Measurements from ENCODE around the gene HIP1R.

Gene HIP1R

DNA sequence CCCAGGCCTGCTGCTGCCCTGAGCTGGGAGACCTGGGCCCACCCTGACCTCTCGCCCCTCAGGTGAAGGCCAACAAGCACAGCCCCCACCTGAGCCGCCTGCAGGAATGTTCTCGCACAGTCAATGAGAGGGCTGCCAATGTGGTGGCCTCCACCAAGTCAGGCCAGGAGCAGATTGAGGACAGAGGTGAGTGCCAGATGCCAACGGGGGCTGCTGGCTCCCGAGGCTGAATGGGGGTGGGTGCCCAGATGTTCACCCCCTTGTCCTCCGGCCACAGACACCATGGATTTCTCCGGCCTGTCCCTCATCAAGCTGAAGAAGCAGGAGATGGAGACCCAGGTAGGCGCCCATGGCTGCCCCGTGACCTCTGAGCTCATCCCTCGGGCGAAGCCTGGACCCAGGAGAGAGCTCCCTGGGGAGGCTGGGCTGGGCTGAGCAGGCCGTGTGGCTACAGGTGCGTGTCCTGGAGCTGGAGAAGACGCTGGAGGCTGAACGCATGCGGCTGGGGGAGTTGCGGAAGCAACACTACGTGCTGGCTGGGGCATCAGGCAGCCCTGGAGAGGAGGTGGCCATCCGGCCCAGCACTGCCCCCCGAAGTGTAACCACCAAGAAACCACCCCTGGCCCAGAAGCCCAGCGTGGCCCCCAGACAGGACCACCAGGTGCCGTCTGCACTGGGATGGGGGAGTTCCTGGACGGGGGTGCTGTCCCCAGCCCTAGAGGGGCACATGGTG, 25.8 kb downstream of the HIP1R start:
- no peak for DNase-seq

DNA sequence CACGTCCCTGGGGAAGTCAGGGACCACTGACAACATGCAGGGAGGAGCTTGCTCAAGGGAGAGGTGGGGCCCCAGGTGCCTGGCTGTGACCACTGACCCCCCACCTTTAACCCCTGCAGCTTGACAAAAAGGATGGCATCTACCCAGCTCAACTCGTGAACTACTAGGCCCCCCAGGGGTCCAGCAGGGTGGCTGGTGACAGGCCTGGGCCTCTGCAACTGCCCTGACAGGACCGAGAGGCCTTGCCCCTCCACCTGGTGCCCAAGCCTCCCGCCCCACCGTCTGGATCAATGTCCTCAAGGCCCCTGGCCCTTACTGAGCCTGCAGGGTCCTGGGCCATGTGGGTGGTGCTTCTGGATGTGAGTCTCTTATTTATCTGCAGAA, 26.3 kb downstream of the HIP1R start:
- no peak for DNase-seq

- no peak for DNase-seq
Measured at GRCh38 chr12:122862110-122862634, 26.9 kb downstream of the HIP1R start.

DNA sequence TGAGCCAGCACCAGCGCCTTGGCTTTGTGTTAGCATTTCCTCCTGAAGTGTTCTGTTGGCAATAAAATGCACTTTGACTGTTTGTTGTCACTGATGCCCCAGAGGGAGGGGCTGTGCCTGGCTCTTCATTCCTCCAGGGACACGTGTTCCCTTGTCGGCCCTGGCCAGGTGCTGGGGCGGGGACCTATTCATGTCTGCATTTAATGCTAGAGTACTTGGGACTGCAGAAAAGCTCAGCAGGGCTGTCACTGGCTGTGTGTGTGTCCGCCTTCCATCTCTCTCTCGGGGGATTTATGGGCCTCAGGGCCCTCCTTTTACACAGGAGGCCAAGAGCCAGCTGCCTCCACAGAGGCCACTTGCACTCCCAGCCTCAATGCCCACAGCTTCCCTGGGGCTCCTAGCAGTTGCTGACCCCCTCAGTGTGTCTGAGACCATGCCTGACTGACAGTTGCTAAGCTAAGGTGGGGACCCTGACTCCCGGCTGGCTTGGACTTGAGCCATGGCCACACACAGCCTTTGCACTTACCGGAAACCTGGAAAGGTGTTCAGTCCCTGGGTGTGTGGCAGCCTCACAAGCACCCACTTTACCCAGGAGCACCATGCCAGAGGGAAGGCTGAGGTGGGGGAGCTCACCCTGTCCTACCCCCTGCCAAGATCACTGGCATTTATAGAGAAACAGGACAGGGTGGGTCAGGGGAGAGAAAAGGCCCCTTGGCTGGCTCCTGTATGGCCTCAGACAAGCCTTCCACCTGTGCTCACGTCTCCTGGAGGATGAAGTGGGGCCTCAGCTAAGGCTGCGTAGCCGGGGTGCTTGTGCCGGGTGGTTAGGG, 27.8 kb downstream of the HIP1R start:
- peak; percentile 96 for DNase-seq

DNA sequence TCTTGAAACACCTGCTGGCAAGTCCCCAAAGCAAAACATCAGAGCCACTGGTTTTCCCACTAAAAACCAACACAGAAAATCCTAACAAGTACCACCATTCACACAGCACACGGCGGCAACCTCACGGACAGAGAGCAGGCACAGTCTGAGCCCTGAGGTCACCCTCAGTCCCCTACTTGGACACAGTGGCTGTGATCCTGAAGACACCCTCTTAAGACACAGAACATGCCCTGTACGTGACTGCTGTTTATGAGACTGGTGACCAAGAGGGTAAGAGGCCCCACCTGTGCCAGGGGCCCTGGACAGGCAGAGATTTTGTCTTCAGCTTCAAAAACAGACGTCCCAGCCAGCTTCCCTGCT, 29.6 kb downstream of the HIP1R start:
- no peak for DNase-seq

- DNase-seq: peak; percentile 86
Measured at GRCh38 chr12:122865268-122866231, 30.3 kb downstream of the HIP1R start.

- DNase-seq: no peak
Measured at GRCh38 chr12:122866379-122866778, 31.1 kb downstream of the HIP1R start.

DNA sequence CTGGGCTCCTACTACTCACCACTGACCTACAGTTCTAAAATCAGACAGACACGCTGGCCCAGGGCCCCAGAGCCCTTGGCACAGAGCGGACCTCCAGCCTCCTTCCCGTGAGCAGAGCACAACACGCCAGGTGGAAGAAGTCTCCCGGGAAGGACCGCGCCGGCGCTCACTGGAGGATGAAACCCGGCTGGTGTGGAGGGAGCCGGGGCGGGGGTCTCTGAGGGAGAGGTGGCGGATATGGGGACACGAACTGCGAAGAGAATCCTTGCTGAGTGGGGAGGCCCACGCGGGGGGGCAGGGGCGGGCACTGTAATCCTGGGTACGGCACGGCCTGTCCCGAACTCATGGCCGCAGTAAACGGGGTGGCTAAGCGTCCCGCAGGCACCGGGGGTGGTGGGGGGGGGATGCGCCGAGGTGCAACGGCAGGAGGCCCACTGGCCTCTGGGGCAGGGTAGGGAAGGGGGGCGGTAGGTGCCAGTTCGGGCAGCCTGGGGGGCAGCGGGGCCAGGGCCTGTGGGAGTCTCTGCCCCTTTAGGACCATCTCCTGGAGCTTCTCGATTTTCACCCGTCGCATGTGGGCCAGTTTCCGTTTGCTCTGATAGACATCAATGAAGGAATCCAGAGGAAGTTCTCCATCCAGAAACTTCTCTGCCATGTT, 31.8 kb downstream of the HIP1R start:
- DNase-seq: no peak

DNA sequence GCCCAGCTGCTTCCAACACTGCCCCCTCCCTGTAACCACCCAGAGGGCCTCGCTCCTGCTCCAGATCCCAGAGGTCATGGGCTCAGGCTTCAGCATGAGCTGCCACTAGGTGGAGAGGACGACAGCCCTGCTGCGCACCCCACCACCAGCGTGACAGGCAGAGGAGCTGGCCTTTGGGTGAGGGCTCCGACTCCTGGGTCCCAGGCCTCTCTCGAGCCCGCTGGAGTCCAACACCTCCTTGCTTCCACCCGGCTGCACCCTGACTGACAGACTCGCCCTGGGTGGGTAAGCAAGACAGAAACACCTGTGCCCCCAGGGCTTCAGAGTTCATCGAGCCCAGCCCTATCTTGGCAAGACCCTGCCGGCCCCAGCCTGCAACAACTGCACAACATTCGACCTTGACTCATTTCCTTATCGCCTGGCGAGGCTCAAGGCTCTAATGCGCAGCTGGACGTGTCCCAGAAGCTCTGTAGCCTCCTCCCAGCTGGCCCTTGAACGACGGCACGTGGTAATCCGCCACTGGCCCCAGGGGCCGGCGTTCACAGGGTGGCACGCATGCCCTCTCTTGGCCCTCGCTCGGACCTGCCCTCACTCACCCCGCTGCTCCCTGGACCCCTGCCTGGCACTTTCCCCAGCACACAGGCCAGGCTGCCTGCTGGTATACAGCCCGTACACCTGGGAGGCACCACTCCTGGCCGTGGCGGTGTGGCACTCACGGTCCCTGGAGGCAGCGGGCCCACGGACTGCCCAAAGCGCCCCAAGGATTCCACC, 32.6 kb downstream of the HIP1R start:
- DNase-seq: peak; percentile 51

DNA sequence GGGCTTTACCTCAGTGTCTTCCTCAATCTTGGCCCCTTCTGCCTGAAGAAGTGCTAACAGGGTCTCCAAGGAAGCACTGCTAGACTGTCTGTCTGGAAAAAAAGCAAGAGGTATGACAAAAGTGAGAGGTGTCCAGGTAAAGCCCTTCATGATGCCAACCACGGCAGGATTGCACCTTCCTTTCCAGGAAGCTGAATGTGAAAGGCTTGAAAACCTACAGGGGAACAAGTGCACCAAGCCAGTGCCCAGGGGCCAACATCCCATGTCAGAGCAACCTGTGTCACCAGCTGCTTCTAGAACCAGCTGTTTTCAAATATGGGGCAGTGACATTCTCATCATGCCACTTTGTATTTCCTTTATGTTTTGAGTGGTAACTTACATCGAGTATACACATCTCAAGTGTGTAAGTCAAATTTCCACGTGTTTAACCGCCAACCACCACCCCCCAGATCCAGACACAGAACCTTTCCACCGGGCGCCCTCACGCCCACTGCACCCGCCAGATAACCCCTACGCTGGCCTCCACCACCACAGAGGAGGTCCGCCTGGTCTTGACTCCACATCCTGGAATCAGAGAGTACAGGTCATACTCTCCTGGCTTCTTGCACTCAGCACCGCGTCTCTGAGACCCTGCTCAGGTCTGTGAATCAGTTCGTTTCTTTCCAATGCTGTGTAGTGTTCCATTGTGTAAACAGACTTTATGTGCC, 33.4 kb downstream of the HIP1R start:
- DNase-seq: no peak

DNA sequence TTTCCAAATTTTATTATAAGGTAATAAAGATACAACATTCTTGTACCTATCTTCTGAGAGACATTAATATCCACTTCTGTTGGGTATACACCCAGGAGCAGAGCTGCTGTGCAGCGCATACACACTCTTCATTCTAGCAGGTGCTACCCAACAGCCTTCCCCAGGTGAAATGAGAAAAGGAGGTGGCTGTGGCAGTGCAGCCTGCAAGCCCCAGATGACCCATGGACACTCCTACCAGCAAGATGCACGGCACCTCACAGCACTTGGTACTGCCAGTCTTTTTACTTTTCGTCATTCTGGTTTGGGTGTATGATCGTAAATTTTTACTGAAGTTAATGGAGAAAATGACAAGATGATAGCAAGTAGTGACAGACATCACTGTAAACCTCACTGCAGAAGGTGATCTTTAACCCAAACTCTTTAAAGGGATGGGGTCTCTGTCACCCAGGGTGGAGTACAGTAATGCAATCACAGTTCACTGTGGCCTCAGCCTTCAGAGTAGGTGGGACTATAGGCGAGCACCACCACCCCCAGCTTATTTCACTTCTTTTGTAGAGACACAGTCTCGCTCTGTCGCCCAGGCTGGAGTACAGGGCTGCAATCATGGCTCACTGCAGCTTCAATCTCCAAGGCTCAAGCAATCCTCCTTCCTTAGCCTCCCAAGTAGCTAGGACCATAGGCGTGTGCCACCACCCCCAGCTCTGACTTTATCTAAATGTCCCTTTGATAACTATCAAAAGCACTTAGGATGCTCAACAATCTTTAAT, 34.1 kb downstream of the HIP1R start:
- no peak for DNase-seq

- no peak for DNase-seq
Measured at GRCh38 chr12:122870163-122870842, 35.0 kb downstream of the HIP1R start.

DNA sequence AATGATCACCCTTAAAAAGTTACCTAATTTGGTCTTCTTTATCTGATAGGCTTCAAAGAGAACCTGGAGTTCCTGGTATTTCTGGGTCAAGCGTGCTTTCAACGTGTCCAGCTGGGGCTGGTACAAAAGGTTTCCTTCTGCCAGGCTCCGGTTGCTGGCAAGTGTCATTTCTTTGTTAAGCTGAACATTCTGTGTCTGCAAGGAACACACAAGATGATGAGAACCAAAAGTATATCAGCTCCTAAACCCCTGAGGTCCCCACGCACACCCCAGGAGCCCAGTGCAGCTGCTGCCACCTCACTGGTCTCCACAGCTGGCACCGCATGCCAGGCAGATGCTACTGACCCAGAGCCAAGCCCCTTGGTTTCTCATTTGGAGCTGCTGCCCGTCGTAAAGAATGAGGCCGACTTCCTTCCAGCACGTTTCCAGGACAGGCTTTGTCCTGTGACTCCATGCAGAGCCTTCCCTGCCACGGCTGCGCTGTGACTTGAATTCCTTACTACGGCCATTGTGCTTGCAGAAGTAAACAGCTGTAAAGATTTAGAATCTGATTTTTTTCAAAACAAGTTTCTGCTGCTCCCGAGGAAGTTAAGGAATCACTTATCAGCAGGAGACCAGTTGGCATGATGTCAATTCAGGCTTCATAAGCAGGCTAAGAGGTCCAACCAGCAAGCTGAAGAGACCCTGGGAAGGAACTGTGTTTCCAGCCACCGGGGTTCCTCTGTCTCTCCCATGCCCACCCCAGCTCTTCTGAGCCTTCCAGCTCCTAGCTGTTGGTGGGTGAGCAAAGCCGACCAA, 35.8 kb downstream of the HIP1R start:
- DNase-seq: no peak

GRCh38 chr12:122871851-122872780, 36.9 kb downstream of the HIP1R start:
- peak; percentile 22 for DNase-seq

GRCh38 chr12:122872815-122873361, 37.6 kb downstream of the HIP1R start:
- DNase-seq: no peak

DNA sequence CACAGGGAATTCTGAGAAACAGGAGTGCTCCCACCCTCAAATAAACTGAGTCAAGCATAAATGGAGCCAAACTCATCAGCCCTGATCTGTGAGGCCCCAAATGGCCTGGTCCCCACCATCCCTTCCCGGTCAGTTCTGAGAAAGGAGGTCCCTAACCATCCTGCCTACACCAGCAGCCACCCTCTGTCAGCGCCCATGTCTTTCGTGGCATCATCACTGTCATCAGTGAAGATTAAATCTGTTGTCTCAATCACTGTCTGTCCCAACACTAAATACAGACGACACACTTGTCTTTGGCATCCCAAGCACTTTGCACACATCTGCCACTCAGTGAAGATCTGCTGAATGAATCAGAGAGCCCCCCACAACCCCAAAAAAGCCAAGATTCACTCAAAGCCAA, 38.3 kb downstream of the HIP1R start:
- no peak for DNase-seq

DNA sequence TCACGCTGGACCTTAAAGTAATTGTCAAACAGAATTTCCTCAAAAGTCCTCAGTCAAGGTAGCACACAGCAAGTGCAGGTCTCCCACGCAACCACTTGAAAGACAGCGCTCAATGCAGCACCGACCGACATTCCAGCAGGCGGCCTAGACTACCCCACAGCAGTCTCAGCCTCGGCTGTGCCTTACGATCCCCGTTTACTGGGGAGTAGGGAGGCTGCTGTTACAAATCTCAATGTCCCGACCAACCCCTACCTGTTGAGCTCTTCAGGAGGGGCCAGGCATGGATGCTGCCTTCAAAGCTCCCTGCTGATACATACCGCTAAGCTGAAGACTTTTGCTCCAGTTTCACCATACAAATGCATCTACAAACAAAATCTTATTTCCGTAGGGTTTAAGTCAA, 38.8 kb downstream of the HIP1R start:
- DNase-seq: no peak

All from DMS53 (cell line).